IgD-negative memory B cell (primary cell): ENCODE results near the gene SOX6. TPM values are rescaled to one million over a fixed set of nuclear protein-coding genes. Genes with fewer than 3 reads are reported as not detected.
"Not testable (repeated sequence)": the region's sequence is repeated elsewhere in the genome, so short reads cannot be mapped to it uniquely, and the experiment has no call there.

ENCODE experiments used
- H3K27ac Mint-ChIP-seq, 3 donors: one replicate each; pipeline ENCODE4 v1.8.0; 2020 to 2022; ENCODE audit warnings: mild to moderate bottlenecking in 3 of 3, mixed read lengths in 3 of 3, moderate library complexity in 1 of 3
- H3K27me3 Mint-ChIP-seq: one replicate; pipeline ENCODE4 v1.8.0; 2021; ENCODE audit warnings: mixed read lengths
- H3K36me3 Mint-ChIP-seq: one replicate; pipeline ENCODE4 v1.8.0; 2020; ENCODE audit warnings: mild to moderate bottlenecking, mixed read lengths
- H3K4me1 Mint-ChIP-seq, 3 donors: one replicate each; pipeline ENCODE4 v1.8.0; 2020 to 2022; ENCODE audit warnings: mixed read lengths in 3 of 3, mild to moderate bottlenecking in 1 of 3
- H3K4me3 Mint-ChIP-seq, 4 donors: one replicate each; pipeline ENCODE4 v1.8.0; 2020 to 2022; ENCODE audit warnings: mild to moderate bottlenecking in 4 of 4, mixed read lengths in 4 of 4, moderate library complexity in 3 of 4
- H3K9me3 Mint-ChIP-seq, 3 donors: one replicate each; pipeline ENCODE4 v1.8.0; 2020 to 2021; ENCODE audit warnings: mixed read lengths in 3 of 3, mild to moderate bottlenecking in 1 of 3
- polyA plus RNA-seq: library from polyadenylated mRNA; unstranded; fragments of 300-500 nt; fragmentation: Illumina TruSeq; gene quantifications from one replicate; pipeline ENCODE4 v1.2.3, GENCODE V29; 2021

SOX6 gene
- polyA plus RNA-seq, 1 donor from 2014 or later: not detected

GRCh38 chr11:16047073-16047472 is 309.3 kb downstream of the SOX6 start:
- Mint-ChIP-seq H3K27ac (no peak overlapping the region), H3K9me3 (peaks cover 0 to 2% (median 2%) of the 10 kb centered on the region in 3 donors), H3K36me3 (no peaks in the 10 kb centered on the region), H3K4me1 (no peaks in the 10 kb centered on the region), H3K4me3 (no peak overlapping the region), H3K27me3 (no peaks in the 10 kb centered on the region)

- Mint-ChIP-seq H3K36me3 (no peaks in the 10 kb centered on the region), H3K9me3 (no peaks in the 10 kb centered on the region), H3K27ac (no peak overlapping the region), H3K27me3 (no peaks in the 10 kb centered on the region), H3K4me1 (no peaks in the 10 kb centered on the region), H3K4me3 (no peak overlapping the region)
These were observed 312.7 kb downstream of the SOX6 start for GRCh38 chr11:16043617-16044016.

DNA sequence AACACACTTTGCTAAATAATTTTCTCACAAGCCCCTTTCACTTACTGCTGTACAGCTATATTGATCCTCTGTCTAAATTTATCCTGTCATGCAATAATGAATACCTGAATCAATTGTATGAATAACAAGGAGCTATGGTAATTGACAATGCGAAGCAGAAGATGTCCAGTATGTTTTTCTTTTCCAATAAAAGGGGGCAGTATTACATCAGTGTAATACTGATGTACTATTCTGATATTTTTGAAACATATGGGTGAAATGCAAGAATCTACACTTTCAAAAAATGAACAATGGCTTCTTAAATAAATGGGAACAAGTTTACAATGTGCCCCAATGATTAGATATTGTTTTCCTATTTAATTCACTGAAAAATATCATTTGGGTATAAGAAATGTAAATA is 315.1 kb downstream of the SOX6 start:
- no peaks in the 10 kb centered on the region for H3K4me1 Mint-ChIP-seq
- no peaks in the 10 kb centered on the region for H3K9me3 Mint-ChIP-seq
- H3K27ac Mint-ChIP-seq: no peak overlapping the region
- no peak overlapping the region for H3K4me3 Mint-ChIP-seq
- H3K36me3 Mint-ChIP-seq: no peaks in the 10 kb centered on the region
- H3K27me3 Mint-ChIP-seq: no peaks in the 10 kb centered on the region

DNA sequence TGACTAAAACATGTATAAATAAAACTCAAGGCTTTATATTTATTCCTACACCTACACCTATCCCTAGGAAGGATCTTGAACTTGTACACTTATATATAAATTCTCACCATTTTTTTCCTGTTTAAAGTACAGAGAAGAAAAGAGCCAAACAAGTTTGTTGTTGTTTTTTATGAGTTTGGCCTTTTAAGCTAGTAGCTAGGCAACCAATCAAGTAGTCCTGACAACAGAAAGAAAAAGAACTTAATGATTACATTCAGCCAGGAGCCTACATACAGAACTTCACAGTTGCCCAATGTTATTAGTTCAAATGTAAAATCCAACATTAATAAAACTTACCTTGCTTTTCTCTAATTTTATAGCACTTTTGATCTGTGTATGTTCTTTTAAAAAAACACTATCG is 316.2 kb downstream of the SOX6 start:
- Mint-ChIP-seq H3K4me1 (no peaks in the 10 kb centered on the region), H3K4me3 (no peak overlapping the region), H3K36me3 (no peaks in the 10 kb centered on the region)

GRCh38 chr11:16037179-16037578 is 319.2 kb downstream of the SOX6 start:
- peaks cover 0 to 2% (median 0%) of the 10 kb centered on the region in 3 donors for H3K9me3 Mint-ChIP-seq

More for the DNA sequence above, 316.2 kb downstream of the SOX6 start:
- H3K9me3 Mint-ChIP-seq: no peaks in the 10 kb centered on the region
- H3K27ac Mint-ChIP-seq: no peak overlapping the region
- no peaks in the 10 kb centered on the region for H3K27me3 Mint-ChIP-seq

DNA sequence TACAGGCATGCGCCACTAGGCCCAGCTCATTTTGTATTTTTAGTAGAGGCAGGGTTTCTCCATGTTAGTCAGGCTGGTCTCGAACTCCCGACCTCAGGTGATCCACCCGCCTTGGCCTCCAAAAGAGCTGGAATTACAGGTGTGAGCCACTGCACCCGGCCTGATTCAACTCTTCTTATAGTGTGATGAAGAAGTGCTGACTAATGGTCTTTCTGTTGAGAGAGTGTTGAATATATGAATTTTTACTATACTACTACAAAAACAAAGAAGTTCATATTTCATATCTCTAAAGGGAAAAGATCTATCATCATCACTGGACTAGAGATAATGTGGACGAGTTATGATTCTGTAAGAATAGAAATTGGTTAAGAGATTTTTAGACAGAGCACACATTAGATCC is 320.1 kb downstream of the SOX6 start:
- peaks cover 0 to 2% (median 0%) of the 10 kb centered on the region in 3 donors for H3K9me3 Mint-ChIP-seq
- no peaks in the 10 kb centered on the region for H3K27me3 Mint-ChIP-seq
- H3K36me3 Mint-ChIP-seq: no peaks in the 10 kb centered on the region
- no peak overlapping the region for H3K4me3 Mint-ChIP-seq
- H3K4me1 Mint-ChIP-seq: no peaks in the 10 kb centered on the region
- H3K27ac Mint-ChIP-seq: no peak overlapping the region

More at GRCh38 chr11:16037179-16037578, 319.2 kb downstream of the SOX6 start:
- Mint-ChIP-seq H3K36me3 (no peaks in the 10 kb centered on the region), H3K27ac (no peak overlapping the region), H3K27me3 (no peaks in the 10 kb centered on the region), H3K4me1 (no peaks in the 10 kb centered on the region), H3K4me3 (no peak overlapping the region)

DNA sequence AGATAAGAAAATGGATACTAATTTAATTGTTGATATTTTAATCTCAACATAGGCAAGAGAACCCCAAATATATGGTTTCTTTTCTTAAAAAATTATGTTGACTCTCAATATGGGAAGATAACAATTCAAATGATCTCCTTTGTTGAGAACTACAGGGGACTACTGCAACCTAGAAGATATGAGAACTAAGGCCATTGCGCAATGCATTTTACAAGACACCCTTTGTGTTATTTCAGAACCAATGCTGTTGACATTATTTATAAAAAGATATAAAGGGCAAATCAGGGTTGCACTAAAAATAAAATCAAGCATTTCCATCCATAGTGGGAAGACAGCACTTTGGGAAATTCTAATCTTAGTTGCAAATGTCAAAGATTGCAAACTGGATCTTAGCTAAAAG is 322.3 kb downstream of the SOX6 start:
- no peaks in the 10 kb centered on the region for H3K36me3 Mint-ChIP-seq
- no peaks in the 10 kb centered on the region for H3K4me1 Mint-ChIP-seq
- no peak overlapping the region for H3K4me3 Mint-ChIP-seq

DNA sequence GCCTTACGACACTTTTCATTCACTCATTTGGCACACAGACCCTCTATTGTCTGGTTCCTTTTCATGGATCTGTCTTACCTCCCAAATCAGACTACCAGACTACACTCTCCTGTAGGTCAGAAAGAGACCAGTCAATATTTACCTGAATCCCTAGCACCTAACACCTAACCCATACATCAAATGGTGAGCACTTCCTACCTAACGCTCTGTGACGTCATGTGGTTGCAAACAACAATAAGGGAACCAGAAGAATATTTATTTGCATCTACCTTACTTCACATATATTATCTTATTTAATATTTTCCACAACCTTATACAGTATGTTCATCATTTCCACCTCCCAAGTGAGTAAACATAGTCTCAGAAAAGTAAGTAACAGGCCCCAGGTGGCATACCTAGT is 323.4 kb downstream of the SOX6 start:
- Mint-ChIP-seq H3K9me3 (peaks cover 0 to 2% (median 0%) of the 10 kb centered on the region in 3 donors), H3K4me1 (no peaks in the 10 kb centered on the region), H3K27me3 (no peaks in the 10 kb centered on the region), H3K4me3 (no peak overlapping the region), H3K27ac (no peak overlapping the region), H3K36me3 (no peaks in the 10 kb centered on the region)

More for the DNA sequence above, 322.3 kb downstream of the SOX6 start:
- Mint-ChIP-seq H3K9me3 (peaks cover 0 to 2% (median 0%) of the 10 kb centered on the region in 3 donors), H3K27me3 (no peaks in the 10 kb centered on the region), H3K27ac (no peak overlapping the region)

DNA sequence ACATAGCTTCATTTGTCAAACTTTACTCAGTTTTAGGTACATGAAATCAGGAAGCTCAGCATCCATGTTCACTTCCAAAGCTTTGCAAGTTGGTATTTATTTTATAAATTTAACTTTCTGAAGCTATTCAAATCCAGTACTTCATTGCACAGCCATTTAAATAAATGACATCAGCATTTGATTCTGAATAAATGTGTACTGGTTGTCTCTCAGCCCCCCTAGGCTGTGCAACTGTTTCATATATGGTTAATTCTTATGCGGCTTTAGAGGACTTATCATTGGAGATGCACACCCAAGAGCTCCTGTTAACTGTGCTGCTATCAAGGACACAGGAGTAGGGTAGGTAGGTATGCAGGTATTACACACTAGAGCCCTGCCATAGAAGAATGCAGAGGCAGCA is 325.1 kb downstream of the SOX6 start:
- Mint-ChIP-seq H3K9me3 (peaks cover 0 to 2% (median 0%) of the 10 kb centered on the region in 3 donors), H3K4me3 (no peak overlapping the region), H3K27ac (no peak overlapping the region)

DNA sequence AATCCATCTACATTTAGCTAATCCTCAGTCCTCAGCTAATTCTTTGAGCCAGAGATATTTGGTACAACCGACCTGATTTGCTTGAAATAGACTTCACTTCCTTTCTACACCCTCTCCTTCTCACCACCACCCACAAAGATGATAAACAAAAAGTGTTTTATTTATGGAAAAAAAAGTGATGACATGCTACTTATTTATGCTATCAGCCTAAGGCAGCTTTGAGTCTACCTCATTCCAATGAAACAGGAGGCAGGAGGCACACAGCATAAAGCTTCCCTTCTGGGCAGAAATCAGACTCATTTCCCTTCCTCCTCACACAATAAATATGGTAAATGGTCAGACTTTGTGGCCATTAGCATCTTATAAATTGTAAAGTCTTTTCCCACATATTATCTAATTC is 325.7 kb downstream of the SOX6 start:
- Mint-ChIP-seq H3K27ac (no peak overlapping the region), H3K9me3 (peaks cover 0 to 2% (median 0%) of the 10 kb centered on the region in 3 donors), H3K4me3 (no peak overlapping the region), H3K4me1 (no peaks in the 10 kb centered on the region), H3K36me3 (no peaks in the 10 kb centered on the region), H3K27me3 (no peaks in the 10 kb centered on the region)

More for the DNA sequence above, 325.1 kb downstream of the SOX6 start:
- Mint-ChIP-seq H3K4me1 (no peaks in the 10 kb centered on the region), H3K36me3 (no peaks in the 10 kb centered on the region), H3K27me3 (no peaks in the 10 kb centered on the region)

DNA sequence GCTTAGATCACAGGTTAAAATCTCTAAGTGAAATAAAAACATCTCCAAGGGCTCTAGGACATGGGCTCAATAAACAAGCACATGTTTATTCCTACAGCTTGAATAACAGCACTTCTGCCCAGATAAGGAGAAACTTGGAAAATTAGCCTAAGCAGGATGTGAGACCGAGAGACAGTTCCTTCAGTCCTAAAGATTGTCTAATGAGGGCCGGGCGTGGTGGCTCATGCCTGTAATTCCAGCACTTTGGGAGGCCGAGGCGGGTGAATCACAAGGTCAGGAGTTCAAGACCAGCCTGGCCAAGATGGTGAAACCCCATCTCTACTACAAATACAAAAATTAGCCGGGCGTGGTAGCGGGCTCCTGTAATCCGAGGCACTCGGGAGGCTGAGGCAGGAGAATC is 327.2 kb downstream of the SOX6 start:
- not testable (repeated sequence) for H3K4me3 Mint-ChIP-seq

DNA sequence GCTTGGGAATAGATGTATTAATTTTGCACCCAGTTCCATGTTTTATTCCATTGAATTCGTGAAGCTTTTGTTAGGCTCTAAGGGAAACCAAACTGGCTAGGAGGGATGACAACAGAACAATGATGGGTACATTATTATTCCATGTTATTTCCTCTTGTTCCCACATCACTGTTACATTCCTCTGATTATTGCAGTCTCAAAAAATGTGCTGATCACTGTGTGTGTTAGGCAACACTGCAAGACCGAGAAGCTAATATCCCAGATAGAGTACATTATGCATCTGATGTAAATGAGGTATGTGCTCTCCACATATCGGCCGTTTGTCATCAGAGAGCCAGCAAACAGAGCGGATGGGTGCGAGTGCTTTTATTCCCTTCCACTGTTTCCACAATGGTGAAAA is 327.9 kb downstream of the SOX6 start:
- Mint-ChIP-seq H3K9me3 (peaks cover 0 to 2% (median 0%) of the 10 kb centered on the region in 3 donors), H3K4me3 (no peak overlapping the region), H3K27ac (no peak overlapping the region), H3K36me3 (no peaks in the 10 kb centered on the region), H3K27me3 (no peaks in the 10 kb centered on the region), H3K4me1 (no peaks in the 10 kb centered on the region)

More for the DNA sequence above, 327.2 kb downstream of the SOX6 start:
- not testable (repeated sequence) for H3K27me3 Mint-ChIP-seq, H3K9me3 Mint-ChIP-seq, H3K4me1 Mint-ChIP-seq, H3K36me3 Mint-ChIP-seq, H3K27ac Mint-ChIP-seq

- Mint-ChIP-seq H3K4me3 (no peak overlapping the region), H3K36me3 (no peaks in the 10 kb centered on the region), H3K9me3 (peaks cover 0 to 4% (median 0%) of the 10 kb centered on the region in 3 donors), H3K4me1 (no peaks in the 10 kb centered on the region), H3K27ac (no peak overlapping the region), H3K27me3 (no peaks in the 10 kb centered on the region)
These were observed 328.7 kb downstream of the SOX6 start for GRCh38 chr11:16027621-16028020.

- no peak overlapping the region for H3K27ac Mint-ChIP-seq
- H3K9me3 Mint-ChIP-seq: peaks cover 0 to 5% (median 0%) of the 10 kb centered on the region in 3 donors
- H3K4me1 Mint-ChIP-seq: no peaks in the 10 kb centered on the region
- H3K4me3 Mint-ChIP-seq: no peak overlapping the region
- no peaks in the 10 kb centered on the region for H3K36me3 Mint-ChIP-seq
- H3K27me3 Mint-ChIP-seq: no peaks in the 10 kb centered on the region
These were observed 329.5 kb downstream of the SOX6 start for GRCh38 chr11:16026849-16027248.

GRCh38 chr11:16018931-16019330 is 337.4 kb downstream of the SOX6 start:
- no peak overlapping the region for H3K4me3 Mint-ChIP-seq
- no peaks in the 10 kb centered on the region for H3K27me3 Mint-ChIP-seq
- H3K9me3 Mint-ChIP-seq: peaks cover 0 to 5% (median 2%) of the 10 kb centered on the region in 3 donors
- H3K4me1 Mint-ChIP-seq: no peaks in the 10 kb centered on the region
- H3K27ac Mint-ChIP-seq: no peak overlapping the region
- no peaks in the 10 kb centered on the region for H3K36me3 Mint-ChIP-seq

DNA sequence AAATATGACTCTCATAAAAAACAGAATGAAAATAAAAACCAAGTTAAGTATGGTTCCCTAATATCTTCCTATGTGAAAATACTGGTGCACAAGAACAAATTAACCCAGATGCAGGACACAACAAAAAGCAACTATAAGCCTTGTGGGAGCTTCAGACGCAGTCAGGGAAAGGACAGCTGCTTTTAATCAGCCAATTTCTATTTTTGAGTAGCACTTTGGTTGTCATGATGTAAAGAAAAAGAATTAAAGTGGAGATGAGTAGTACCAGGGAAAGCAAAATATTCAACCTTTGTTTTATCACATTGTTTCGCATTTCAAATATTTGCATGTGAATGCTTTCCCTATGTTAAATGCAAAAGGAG is 339.9 kb downstream of the SOX6 start:
- no peaks in the 10 kb centered on the region for H3K36me3 Mint-ChIP-seq
- H3K4me1 Mint-ChIP-seq: no peaks in the 10 kb centered on the region
- no peaks in the 10 kb centered on the region for H3K27me3 Mint-ChIP-seq
- peaks cover 0 to 2% (median 0%) of the 10 kb centered on the region in 3 donors for H3K9me3 Mint-ChIP-seq
- H3K4me3 Mint-ChIP-seq: no peak overlapping the region
- no peak overlapping the region for H3K27ac Mint-ChIP-seq
